Left lung (tissue), 10 donors: ENCODE measurements around the gene ABTB2. TPM values are rescaled to one million over a fixed set of nuclear protein-coding genes. Genes with fewer than 3 reads are reported as not detected.
A peak's percentile ranks its signal among the peaks of the same experiment; 100 is the strongest.

ENCODE experiments used
- ATAC-seq: fragments of 200-7000 bp; cut with Tn5 transposase; one replicate; pipeline ENCODE4 v1.9.1; 2020; ENCODE audit warnings: moderate library complexity
- DNase-seq, 4 donors: peaks; one replicate each; pipeline ENCODE4 v3.0.0-alpha.2; 2013 to 2020
- H3K27ac ChIP-seq, 2 donors: fragments of 200-600 bp; sonication (generic) in 1 of 2; one replicate each; pipeline versions ENCODE4 v1.5.0 to v1.8.0; 2020 to 2021
- H3K27me3 ChIP-seq, 2 donors: fragments of 200-600 bp; sonication (generic) in 1 of 2; one replicate each; pipeline versions ENCODE4 v1.5.0 to v1.8.0; 2020 to 2021
- H3K36me3 ChIP-seq, 2 donors: fragments of 200-600 bp; sonication (generic) in 1 of 2; one replicate each; pipeline versions ENCODE4 v1.5.0 to v1.8.0; 2020 to 2021
- H3K4me1 ChIP-seq, 2 donors: fragments of 200-600 bp; one replicate each; pipeline ENCODE4 v1.8.0; 2021
- H3K4me3 ChIP-seq, 2 donors: fragments of 200-600 bp; sonication (generic) in 1 of 2; one replicate each; pipeline versions ENCODE4 v1.5.0 to v1.8.0; 2020 to 2021; ENCODE audit warnings: mild to moderate bottlenecking in 1 of 2
- H3K9me3 ChIP-seq, 2 donors: fragments of 200-600 bp; sonication (generic) in 1 of 2; one replicate each; pipeline versions ENCODE4 v1.5.0 to v1.8.0; 2020 to 2021
- intact Hi-C, 2 donors: fragments of 100-400 bp; cut with DNase I; formaldehyde crosslinking; loops; one replicate each; pipeline versions ENCODE4 v1.11.2 to v1.14.2; 2022
- polyA plus RNA-seq, 6 donors: library from polyadenylated mRNA; unstranded; fragments of 120-200 nt; gene quantifications; one replicate each; pipeline ENCODE4 v1.2.1, GENCODE V29; 2013; ENCODE audit not compliant: insufficient read length in 6 of 6
- total RNA-seq, 2 donors: library from RNA; stranded (reverse); fragmentation: NEBNext Ultra II Directional; extraction: Animal tissue kit (Norgen Biotek cat#: 25700); gene quantifications; one replicate each; pipeline ENCODE4 v1.2.1, GENCODE V29; 2021
- TF ChIP-seq, protein P1 (sequence below), 2 donors: fragments of 200-600 bp; sonication (generic) in 1 of 2; IDR thresholded peaks; one replicate each; pipeline versions ENCODE4 v1.5.0 to v1.8.0; 2021; ENCODE audit warnings: antibody characterized with exemption in 2 of 2
- donor health status: DM: no; HTN: yes; CAD: no.
- donor health status: DM: no; HTN: no; CAD: no.

The ABTB2 gene
- total and polyA plus RNA-seq, 8 donors, result 2.4 to 6.9 (median 4.8) TPM

DNA sequence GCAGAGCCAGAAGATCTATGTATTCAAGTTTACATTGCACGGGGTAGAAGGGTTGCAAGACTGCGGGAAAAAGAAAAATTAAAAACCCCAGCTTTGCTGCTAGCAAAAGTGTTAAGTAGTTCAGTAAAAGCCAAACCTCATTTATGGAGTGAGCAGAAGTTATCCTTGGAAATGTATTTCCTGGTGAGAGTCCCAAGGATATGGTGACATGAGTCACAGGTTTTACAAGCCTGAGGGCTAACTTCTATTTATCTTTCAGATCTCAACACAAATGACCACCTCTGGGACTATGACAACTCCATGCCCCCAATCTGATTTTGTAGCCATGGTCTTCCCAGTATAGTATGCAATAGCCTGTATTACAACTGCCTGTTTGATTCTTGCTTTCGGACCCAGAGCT, 26.1 kb downstream of the ABTB2 start:
- peak; percentile 9 for ATAC-seq
- no peak overlapping the region for H3K4me3 ChIP-seq

DNA sequence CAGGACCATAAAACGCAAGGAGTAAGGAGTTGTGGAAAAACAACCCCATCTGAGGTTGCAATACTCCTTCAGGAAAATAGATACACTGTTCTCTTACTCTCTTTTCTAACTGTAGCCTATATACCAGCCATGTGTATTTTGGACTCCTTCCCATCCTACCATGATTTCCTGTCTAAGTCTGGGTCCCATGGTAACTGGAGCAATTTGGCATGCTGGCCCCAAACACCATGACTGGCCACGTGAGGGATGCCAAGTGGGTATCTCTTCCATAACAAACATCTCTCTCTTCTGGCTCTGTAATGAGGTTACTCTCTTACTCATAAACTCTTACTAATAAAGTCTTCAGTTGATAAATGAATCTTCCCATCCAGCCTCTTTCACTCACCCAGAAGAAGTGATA, 26.5 kb downstream of the ABTB2 start:
- peak; percentile 44 for ATAC-seq
- intact Hi-C loops, result no loop called here

More for the DNA sequence above, 26.1 kb downstream of the ABTB2 start:
- intact Hi-C loops, result no loop called here
- no peak for DNase-seq
- no peaks in the 10 kb centered on the region for H3K9me3 ChIP-seq
- no peak overlapping the region for H3K27ac ChIP-seq
- H3K4me1 ChIP-seq, result peaks cover 7 to 8% of the 10 kb centered on the region in 2 donors
- H3K27me3 ChIP-seq, result no peaks in the 10 kb centered on the region
- H3K36me3 ChIP-seq, result no peaks in the 10 kb centered on the region
- TF ChIP-seq, protein P1, sequence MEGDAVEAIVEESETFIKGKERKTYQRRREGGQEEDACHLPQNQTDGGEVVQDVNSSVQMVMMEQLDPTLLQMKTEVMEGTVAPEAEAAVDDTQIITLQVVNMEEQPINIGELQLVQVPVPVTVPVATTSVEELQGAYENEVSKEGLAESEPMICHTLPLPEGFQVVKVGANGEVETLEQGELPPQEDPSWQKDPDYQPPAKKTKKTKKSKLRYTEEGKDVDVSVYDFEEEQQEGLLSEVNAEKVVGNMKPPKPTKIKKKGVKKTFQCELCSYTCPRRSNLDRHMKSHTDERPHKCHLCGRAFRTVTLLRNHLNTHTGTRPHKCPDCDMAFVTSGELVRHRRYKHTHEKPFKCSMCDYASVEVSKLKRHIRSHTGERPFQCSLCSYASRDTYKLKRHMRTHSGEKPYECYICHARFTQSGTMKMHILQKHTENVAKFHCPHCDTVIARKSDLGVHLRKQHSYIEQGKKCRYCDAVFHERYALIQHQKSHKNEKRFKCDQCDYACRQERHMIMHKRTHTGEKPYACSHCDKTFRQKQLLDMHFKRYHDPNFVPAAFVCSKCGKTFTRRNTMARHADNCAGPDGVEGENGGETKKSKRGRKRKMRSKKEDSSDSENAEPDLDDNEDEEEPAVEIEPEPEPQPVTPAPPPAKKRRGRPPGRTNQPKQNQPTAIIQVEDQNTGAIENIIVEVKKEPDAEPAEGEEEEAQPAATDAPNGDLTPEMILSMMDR (IDR thresholded peaks at IDR 0.05), result no peak

DNA sequence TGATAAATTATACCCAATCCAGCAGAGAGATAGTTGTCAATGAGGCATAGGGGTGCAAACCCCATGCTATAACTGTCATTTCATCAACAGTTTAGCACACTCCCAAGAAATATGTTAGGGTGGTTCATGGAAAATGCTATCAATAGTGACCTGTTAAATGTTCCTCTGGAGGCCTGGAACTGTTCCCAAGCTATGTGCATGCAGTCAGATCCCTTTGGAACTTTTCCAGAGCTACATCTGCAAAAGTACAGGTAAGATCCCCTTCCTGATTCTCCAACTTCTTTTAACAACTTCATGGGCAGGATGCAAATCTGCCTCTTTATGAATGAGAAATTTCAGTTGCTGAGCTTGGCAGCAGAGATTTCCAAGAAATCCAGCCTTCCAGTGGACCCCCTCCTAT, 27.2 kb downstream of the ABTB2 start:
- no peak overlapping the region for H3K4me3 ChIP-seq
- H3K36me3 ChIP-seq, result no peaks in the 10 kb centered on the region
- H3K9me3 ChIP-seq, result no peaks in the 10 kb centered on the region
- TF ChIP-seq, protein P1 (IDR thresholded peaks at IDR 0.05), result no peak
- no peak overlapping the region for H3K27ac ChIP-seq
- ATAC-seq (no peak), DNase-seq (no peak)
- H3K4me1 ChIP-seq, result peaks cover 7 to 8% of the 10 kb centered on the region in 2 donors
- no peaks in the 10 kb centered on the region for H3K27me3 ChIP-seq
- intact Hi-C loops, result no loop called here

More for the DNA sequence above, 26.5 kb downstream of the ABTB2 start:
- TF ChIP-seq, protein P1 (IDR thresholded peaks at IDR 0.05), result no peak
- no peak for DNase-seq
- H3K9me3 ChIP-seq, result no peaks in the 10 kb centered on the region
- H3K27ac ChIP-seq, result no peak overlapping the region
- H3K36me3 ChIP-seq, result no peaks in the 10 kb centered on the region
- no peak overlapping the region for H3K4me3 ChIP-seq
- H3K27me3 ChIP-seq, result no peaks in the 10 kb centered on the region
- peaks cover 7 to 8% of the 10 kb centered on the region in 2 donors for H3K4me1 ChIP-seq

DNA sequence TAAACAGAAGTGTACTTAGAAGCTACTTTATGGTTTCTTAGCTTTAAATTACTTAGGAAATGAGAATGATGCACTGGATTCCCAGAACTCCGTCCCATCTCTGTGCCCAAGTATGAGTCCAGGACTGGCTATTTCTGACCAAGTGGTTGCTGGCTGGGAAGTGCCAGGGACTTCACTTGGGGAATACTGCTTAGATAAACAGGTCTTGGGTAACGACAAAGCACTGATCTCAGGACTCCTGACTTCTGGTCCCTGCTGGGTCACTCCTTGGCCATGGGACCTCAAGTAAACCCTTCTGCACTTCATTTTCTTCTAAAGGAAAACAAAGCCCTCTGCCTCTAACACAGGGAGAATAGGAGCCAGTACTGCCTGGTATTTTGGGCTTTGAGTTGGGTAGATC, 27.9 kb downstream of the ABTB2 start:
- ATAC-seq, result no peak
- intact Hi-C loops, result no loop called here

DNA sequence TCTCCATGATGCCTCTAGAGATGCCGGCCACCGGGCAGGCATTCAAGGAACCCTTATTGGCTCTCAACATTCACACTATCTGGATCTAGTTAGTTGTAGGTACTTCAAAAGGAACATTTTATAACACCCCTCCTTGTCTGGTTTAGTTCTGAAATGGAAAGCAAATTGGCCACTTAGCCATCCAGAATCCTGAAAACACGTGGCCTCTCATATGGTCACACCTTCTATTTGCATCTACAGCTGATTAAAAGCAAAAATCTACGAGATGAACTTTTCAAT, 29.2 kb downstream of the ABTB2 start:
- intact Hi-C loops, result no loop called here
- Histone ChIP-seq H3K36me3 (no peaks in the 10 kb centered on the region), H3K4me1 (peaks cover 7 to 8% of the 10 kb centered on the region in 2 donors), H3K27me3 (no peaks in the 10 kb centered on the region), H3K27ac (no peak overlapping the region), H3K9me3 (no peaks in the 10 kb centered on the region), H3K4me3 (no peak overlapping the region)
- TF ChIP-seq, protein P1 (IDR thresholded peaks at IDR 0.05), result no peak
- ATAC-seq, result peak; percentile 56
- no peak for DNase-seq

More for the DNA sequence above, 27.9 kb downstream of the ABTB2 start:
- TF ChIP-seq, protein P1 (IDR thresholded peaks at IDR 0.05), result no peak
- Histone ChIP-seq H3K4me3 (no peak overlapping the region), H3K4me1 (peaks cover 7 to 8% of the 10 kb centered on the region in 2 donors), H3K27ac (no peak overlapping the region), H3K36me3 (no peaks in the 10 kb centered on the region), H3K27me3 (no peaks in the 10 kb centered on the region), H3K9me3 (no peaks in the 10 kb centered on the region)
- no peak for DNase-seq
